ENCODE measurements around the gene RAC3. TPM values are rescaled to one million over a fixed set of nuclear protein-coding genes. Genes with fewer than 3 reads are reported as not detected.

Gene RAC3
- total and polyA plus RNA-seq, 4 donors, result 0.63 to 6.3 (median 3.3) TPM

GRCh38 chr17:82021107-82021899 is 10.2 kb upstream of the RAC3 start:
- peak overlapping the region in 2 of 3 donors; percentile 64 to 80 for H3K4me3 ChIP-seq (ENCODE audit: low read depth in 1 of 3, low read length in 3 of 3)
- DNase-seq (ENCODE audit: low spot score), result peak; percentile 63
- no peaks in the 10 kb centered on the region for H3K36me3 ChIP-seq (ENCODE audit: control insufficient read depth in 4 of 4, insufficient read depth in 3 of 4, low read depth in 1 of 4, low read length in 3 of 4)
- no peaks in the 10 kb centered on the region for H3K9me3 ChIP-seq (ENCODE audit: control insufficient read depth in 4 of 4, low read length in 3 of 4)
- peak overlapping the region; percentile 6 to 55 for H3K9ac ChIP-seq (ENCODE audit: low read depth in 1 of 2, low read length in 2 of 2)
- peak overlapping the region; percentile 15 to 60 for H3K27ac ChIP-seq (ENCODE audit: low read depth in 1 of 2, low read length in 2 of 2)
- TF ChIP-seq ATF3 (IDR thresholded peaks at IDR 0.05), result no peak
- TF ChIP-seq JUND (IDR thresholded peaks at IDR 0.05), result no peak
- peak; percentile 93 to 97 for TF ChIP-seq RAD21 (IDR thresholded peaks at IDR 0.05)
- TF ChIP-seq CTCF (IDR thresholded peaks at IDR 0.05; ENCODE audit: low read depth, low read length, missing input control), result peak; percentile 80
- peaks cover 17 to 59% (median 41%) of the 10 kb centered on the region in 4 donors for H3K4me1 ChIP-seq (ENCODE audit: control insufficient read depth in 4 of 4, insufficient read depth in 4 of 4, low read length in 3 of 4)
- WGBS, result 21% methylated on average over 25 of the region's 25 CpGs
- no peaks in the 10 kb centered on the region for H3K27me3 ChIP-seq (ENCODE audit: control insufficient read depth in 4 of 4, insufficient read depth in 4 of 4, low read length in 3 of 4)

GRCh38 chr17:82021900-82022309 is 9.6 kb upstream of the RAC3 start:
- TF ChIP-seq RXRA (IDR thresholded peaks at IDR 0.05), result no peak
- TF ChIP-seq REST (IDR thresholded peaks at IDR 0.05), result no peak
- TF ChIP-seq NR2F2 (IDR thresholded peaks at IDR 0.05), result no peak
- no peak for TF ChIP-seq FOXA1 (IDR thresholded peaks at IDR 0.05)
- no peak for TF ChIP-seq HNF4G (IDR thresholded peaks at IDR 0.05)
- TF ChIP-seq GABPA (IDR thresholded peaks at IDR 0.05 in 1 of 2, conservative IDR thresholded peaks at IDR 0.05 in 1 of 2), result no peak
- TF ChIP-seq EGR1 (IDR thresholded peaks at IDR 0.05; ENCODE audit: low read depth in 2 of 2), result no peak
- TF ChIP-seq ATF3 (IDR thresholded peaks at IDR 0.05), result no peak
- no peak for TF ChIP-seq CTCF (IDR thresholded peaks at IDR 0.05; ENCODE audit: low read depth, low read length, missing input control)
- TF ChIP-seq SP1 (IDR thresholded peaks at IDR 0.05), result no peak
- TF ChIP-seq ZBTB33 (IDR thresholded peaks at IDR 0.05), result no peak
- no peak for TF ChIP-seq TAF1 (conservative IDR thresholded peaks at IDR 0.05)
- no peak for TF ChIP-seq RAD21 (IDR thresholded peaks at IDR 0.05)
- TF ChIP-seq JUND (IDR thresholded peaks at IDR 0.05), result no peak
- TF ChIP-seq YY1 (IDR thresholded peaks at IDR 0.05), result no peak
- H3K4me1 ChIP-seq (ENCODE audit: control insufficient read depth in 4 of 4, insufficient read depth in 4 of 4, low read length in 3 of 4), result peaks cover 18 to 63% (median 44%) of the 10 kb centered on the region in 4 donors

More at GRCh38 chr17:82021900-82022309, 9.6 kb upstream of the RAC3 start:
- Histone ChIP-seq H3K9me3 (ENCODE audit: control insufficient read depth in 4 of 4, low read length in 3 of 4) (no peaks in the 10 kb centered on the region), H3K36me3 (ENCODE audit: control insufficient read depth in 4 of 4, insufficient read depth in 3 of 4, low read depth in 1 of 4, low read length in 3 of 4) (no peaks in the 10 kb centered on the region), H3K27me3 (ENCODE audit: control insufficient read depth in 4 of 4, insufficient read depth in 4 of 4, low read length in 3 of 4) (no peaks in the 10 kb centered on the region), H3K4me3 (ENCODE audit: low read depth in 1 of 3, low read length in 3 of 3) (peak overlapping the region; percentile 64 to 80 (median 67)), H3K27ac (ENCODE audit: low read depth in 1 of 2, low read length in 2 of 2) (peak overlapping the region; percentile 60 to 61), H3K9ac (ENCODE audit: low read depth in 1 of 2, low read length in 2 of 2) (peak overlapping the region; percentile 55 to 70)
- no peak for DNase-seq (ENCODE audit: low spot score)
- WGBS, result 6% methylated on average over 10 of the region's 10 CpGs

All from liver (tissue), 9 donors.